Measurements from ENCODE around the gene DNAH10. TPM values are rescaled to one million over a fixed set of nuclear protein-coding genes. Genes with fewer than 3 reads are reported as not detected.

The DNAH10 gene
- total and polyA plus RNA-seq, 2 of the 4 experiments (the other 2 are of a cell fraction): 0.18 to 0.22 TPM

DNA sequence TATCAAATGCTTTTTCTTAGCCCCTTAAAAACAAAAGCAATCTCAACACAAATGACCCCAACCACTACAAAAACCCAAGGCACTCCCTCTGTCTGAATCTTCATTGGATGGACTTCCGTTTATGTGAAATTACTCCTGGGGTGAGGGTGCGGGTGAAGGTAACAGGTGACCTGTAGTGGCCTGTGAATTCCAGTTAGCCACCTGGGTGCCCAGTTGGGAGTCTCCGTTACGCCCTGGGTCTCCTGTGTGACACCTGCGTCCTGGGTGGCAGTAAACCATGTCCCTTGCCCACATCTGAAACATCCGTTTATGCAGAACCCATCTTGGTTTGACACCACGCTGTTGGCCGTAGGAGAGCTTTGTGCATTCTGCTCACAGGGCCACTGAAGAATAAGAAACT, 148.0 kb downstream of the DNAH10 start:
- H4K5ac ChIP-seq (ENCODE audit: low read depth, low read length): no peak overlapping the region
- H3K18ac ChIP-seq (ENCODE audit: low read depth, low read length): no peak overlapping the region
- H2AK9ac ChIP-seq (replicated peaks; ENCODE audit: low read depth, low read length, poor library complexity): no peak overlapping the region
- no peak overlapping the region for H2AK5ac ChIP-seq (ENCODE audit: low read depth, low read length)
- 92% methylated on average over 5 of the region's 8 CpGs; no CpG with 5 or more reads in 1 of the 2 experiments for WGBS, 2 experiments (ENCODE audit: extremely low coverage in 2 of 2, insufficient read length in 1 of 2)
- H4K91ac ChIP-seq (ENCODE audit: insufficient read depth, low read depth, low read length): no peak overlapping the region
- BruUV-seq (replicated peaks): no TSS peak
- ATAC-seq (ENCODE audit: low read depth) (no peak), DNase-seq (no peak)
- in situ Hi-C loops (cut with MboI; ENCODE audit: low sequenced_read_pairs): no loop called here
- no peak overlapping the region for H2BK15ac ChIP-seq (ENCODE audit: low read depth, low read length)
- H4K8ac ChIP-seq (ENCODE audit: low read depth in 2 of 2, low read length in 2 of 2): no peak overlapping the region
- H3K56ac ChIP-seq (ENCODE audit: extremely low read depth, insufficient read depth, low read length): no peak overlapping the region
- dilution Hi-C loops (cut with HindIII; ENCODE audit: low sequenced_read_pairs, unreplicated experiment): no loop called here
- no peak overlapping the region for H2BK20ac ChIP-seq (ENCODE audit: low read depth, low read length)
- H3K36me3 ChIP-seq (ENCODE audit: control insufficient read depth, insufficient read depth, low read length): no peaks in the 10 kb centered on the region
- no peaks in the 10 kb centered on the region for H3K79me1 ChIP-seq (ENCODE audit: low read depth in 1 of 2, low read length in 2 of 2)
- H3K9me1 ChIP-seq (ENCODE audit: insufficient read depth, low read length): no peaks in the 10 kb centered on the region
- no peak overlapping the region for H2AFZ ChIP-seq (replicated peaks; ENCODE audit: low read length, poor library complexity)
- no peak overlapping the region for H3K4ac ChIP-seq (ENCODE audit: low read depth, low read length)
- no peak overlapping the region for H3K23ac ChIP-seq (ENCODE audit: low read depth, low read length)
- H3K4me3 ChIP-seq (ENCODE audit: insufficient read depth, low read depth, low read length): no peak overlapping the region
- no peak overlapping the region for H2BK120ac ChIP-seq (ENCODE audit: low read depth, low read length)
- no peaks in the 10 kb centered on the region for H4K20me1 ChIP-seq (ENCODE audit: insufficient read depth, low read length)
- TF ChIP-seq MAFK (IDR thresholded peaks at IDR 0.05; ENCODE audit: low read depth, low read length) (no peak), RFX5 (IDR thresholded peaks at IDR 0.05; ENCODE audit: low read depth, low read length) (no peak), BHLHE40 (IDR thresholded peaks at IDR 0.05; ENCODE audit: low read depth, low read length) (no peak)
- no peaks in the 10 kb centered on the region for H3K9me3 ChIP-seq (ENCODE audit: control insufficient read depth, insufficient read depth, low read length)
- H3K4me1 ChIP-seq (ENCODE audit: control insufficient read depth, insufficient read depth, low read length): peaks cover 7% of the 10 kb centered on the region
- CTCF ChIA-PET: interaction anchor here (0.7 kb wide), 1 partner anchor 59 kb away, joined by 3 read pairs; no protein-coding TSS in a partner anchor
- no peak overlapping the region for H2BK5ac ChIP-seq (ENCODE audit: low read depth, low read length, poor library complexity, severe bottlenecking)
- no peak overlapping the region for H3K14ac ChIP-seq (replicated peaks; ENCODE audit: low read depth, low read length)
- no peak overlapping the region for H3K4me2 ChIP-seq (ENCODE audit: low read depth, low read length)
- H3K27me3 ChIP-seq (ENCODE audit: control insufficient read depth, insufficient read depth, low read length): peaks cover 4% of the 10 kb centered on the region
- H3K27ac ChIP-seq (ENCODE audit: insufficient read depth, low read length): no peak overlapping the region
- POLR2A ChIA-PET (ENCODE audit: unreplicated experiment): no interaction called here
- intact Hi-C loops (cut with micrococcal nuclease): no loop called here
- no peak overlapping the region for H3K9ac ChIP-seq (ENCODE audit: low read depth, low read length)
